Endothelial cell of hepatic sinusoid (primary cell): ENCODE measurements around the gene CDC14A.

Source experiments
- in situ Hi-C: cut with HindIII; loops from 2 replicates; pipeline ENCODE4 v1.10.0; 2017; ENCODE audit warnings: low sequenced_read_pairs

The CDC14A gene

GRCh38 chr1:100479620-100480338 lies 127.5 kb downstream of the CDC14A start:
- in situ Hi-C loops, result no loop called here

GRCh38 chr1:100481303-100481702 lies 129.0 kb downstream of the CDC14A start:
- in situ Hi-C loops, result no loop called here

- in situ Hi-C loops, result no loop called here
Measured at GRCh38 chr1:100482167-100482566, 129.9 kb downstream of the CDC14A start.

GRCh38 chr1:100482748-100483147 lies 130.4 kb downstream of the CDC14A start:
- in situ Hi-C loops, result no loop called here

- in situ Hi-C loops, result no loop called here
Measured at GRCh38 chr1:100483230-100483629, 130.9 kb downstream of the CDC14A start.

DNA sequence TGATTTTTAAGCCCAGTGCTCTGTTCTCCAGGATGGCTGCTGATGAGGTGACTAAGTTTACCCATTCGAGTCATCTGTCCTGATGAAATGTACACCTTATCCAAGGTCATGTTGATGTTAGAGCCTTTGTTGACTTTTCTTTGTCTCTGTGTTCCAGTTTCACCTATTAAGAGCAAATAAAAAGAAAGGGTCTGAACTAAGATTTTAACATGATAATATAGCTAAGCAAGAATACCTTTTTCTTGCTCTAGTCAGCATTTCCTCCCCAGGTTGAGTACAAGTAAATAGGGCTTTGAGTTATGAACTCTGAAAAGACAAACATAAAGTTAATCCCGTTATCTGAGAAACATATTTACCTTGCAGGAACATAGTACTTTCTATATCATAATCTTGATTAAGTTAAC lies 133.6 kb downstream of the CDC14A start:
- in situ Hi-C loops, result no loop called here

- in situ Hi-C loops, result no loop called here
Measured at GRCh38 chr1:100494393-100495084, 142.2 kb downstream of the CDC14A start.

DNA sequence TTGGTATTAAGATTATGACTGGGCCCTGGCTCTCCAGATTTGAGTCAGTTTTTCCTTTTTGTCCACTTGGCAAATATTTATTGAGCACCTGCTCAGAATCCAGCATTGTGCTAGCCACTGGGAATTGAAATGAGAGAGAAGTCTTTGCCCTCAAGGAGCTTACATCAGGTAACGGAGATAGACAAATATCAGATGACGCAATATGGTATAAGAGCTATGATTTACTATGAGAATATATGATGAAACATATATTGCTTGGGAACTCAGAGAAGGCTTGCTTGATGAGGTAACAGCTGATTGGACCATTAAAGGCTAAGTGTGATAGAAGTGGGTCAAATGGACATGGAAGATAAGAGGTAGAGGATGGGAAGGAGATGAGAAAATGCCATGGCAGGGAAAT lies 144.6 kb downstream of the CDC14A start:
- in situ Hi-C loops, result no loop called here

GRCh38 chr1:100497796-100498195 lies 145.5 kb downstream of the CDC14A start:
- in situ Hi-C loops, result no loop called here

DNA sequence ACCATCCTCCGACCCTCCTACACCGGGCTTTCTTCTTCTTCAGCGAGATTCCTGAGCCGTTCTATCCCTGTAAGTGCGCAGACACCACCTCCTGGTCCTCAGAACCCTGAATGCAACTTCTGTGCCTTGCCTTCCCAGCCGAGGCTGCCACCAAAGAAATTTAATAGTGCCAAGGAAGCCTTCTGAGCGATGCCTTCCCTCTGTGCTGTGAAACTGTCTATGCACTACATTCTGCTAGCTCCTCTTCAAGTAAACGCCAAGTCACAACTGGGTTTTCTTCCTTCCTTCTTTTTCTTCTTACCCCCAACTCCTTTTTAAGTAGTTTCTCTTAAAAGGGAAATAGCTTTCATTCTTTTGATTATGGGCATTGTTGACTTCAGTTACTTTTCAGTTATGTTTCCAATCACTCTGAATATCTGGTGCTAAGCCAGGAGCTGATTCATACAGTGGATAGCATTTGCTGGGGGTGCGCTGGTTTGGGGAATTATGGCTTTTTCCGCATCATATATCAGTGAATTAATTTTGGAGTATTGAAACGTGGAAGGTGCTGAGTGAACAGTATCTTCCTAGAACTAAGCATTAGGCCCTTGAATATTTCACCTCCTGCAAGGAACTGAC lies 147.0 kb downstream of the CDC14A start:
- in situ Hi-C loops, result no loop called here

DNA sequence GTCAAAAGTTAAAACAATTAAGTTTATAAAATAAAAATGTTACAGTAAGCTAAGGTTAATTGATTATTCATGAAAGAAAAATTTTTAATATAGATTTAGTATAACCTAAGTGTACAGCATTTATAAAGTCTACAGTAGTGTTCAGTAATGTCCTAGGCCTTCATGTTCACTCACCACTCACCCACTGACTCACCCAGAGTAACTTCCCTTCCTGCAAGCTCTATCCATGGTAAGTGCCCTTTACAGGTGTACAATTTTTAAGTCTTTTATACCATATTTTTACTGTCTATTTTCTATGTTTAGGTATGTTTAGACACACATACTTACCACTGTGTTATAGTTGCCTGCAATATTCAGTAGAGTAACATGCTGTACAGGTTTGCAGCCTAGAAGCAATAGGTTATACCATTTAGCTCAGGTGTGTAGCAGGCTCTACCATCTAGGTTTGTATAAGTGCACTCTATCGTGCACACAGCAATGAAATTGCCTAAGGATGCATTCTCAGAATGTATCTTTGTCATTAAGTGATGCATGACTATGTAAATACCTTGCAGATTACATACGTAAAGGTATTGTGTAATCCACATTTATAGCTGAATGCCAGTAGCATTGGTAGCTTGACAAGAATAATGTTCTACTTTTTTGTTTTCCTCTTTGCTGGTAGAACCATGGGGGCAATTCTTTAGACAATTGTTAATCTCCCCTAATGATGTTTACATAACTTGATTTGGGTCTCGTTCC lies 149.9 kb downstream of the CDC14A start:
- in situ Hi-C loops, result no loop called here

GRCh38 chr1:100506217-100506616 lies 153.9 kb downstream of the CDC14A start:
- in situ Hi-C loops, result no loop called here

GRCh38 chr1:100510451-100510850 lies 158.1 kb downstream of the CDC14A start:
- in situ Hi-C loops, result no loop called here

DNA sequence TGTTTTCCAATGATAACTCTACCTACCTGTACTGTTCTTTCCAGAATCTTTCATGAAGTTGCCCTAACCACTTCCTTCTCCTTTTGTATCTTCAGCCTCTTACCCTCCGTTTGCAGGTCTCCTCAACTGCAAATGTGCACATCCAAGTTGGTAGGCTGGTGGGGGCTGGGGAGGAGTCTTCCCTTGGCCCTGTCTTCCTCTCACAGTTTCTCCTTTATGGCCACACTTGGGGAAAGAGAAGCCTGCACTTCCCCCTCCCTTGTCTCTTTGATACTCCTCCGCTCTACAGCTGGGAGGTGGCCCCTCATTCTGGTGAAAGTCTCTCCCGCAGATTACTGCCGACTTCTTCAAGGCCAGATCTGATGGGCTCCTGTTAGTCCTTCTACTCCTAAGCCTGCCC lies 158.8 kb downstream of the CDC14A start:
- in situ Hi-C loops, result no loop called here

DNA sequence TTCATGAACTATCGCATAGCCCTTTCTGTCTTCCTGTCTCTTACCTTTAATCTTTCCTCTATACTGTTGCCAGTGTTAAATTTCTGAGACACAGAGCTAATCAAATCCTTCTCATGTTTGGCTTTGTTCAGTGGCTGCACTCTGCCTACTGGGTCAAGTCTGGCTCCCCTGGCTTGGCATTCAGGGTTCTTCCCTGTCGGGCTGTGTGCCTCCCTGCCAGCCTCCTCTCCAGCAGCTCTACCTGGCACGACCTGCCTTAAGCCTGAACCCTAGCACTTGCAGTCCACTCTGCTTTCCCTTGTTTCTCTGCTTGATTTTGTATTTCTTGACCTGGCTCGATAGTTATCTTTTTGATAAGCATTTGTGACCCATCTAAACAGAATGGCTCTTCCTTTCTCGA lies 159.5 kb downstream of the CDC14A start:
- in situ Hi-C loops, result no loop called here

DNA sequence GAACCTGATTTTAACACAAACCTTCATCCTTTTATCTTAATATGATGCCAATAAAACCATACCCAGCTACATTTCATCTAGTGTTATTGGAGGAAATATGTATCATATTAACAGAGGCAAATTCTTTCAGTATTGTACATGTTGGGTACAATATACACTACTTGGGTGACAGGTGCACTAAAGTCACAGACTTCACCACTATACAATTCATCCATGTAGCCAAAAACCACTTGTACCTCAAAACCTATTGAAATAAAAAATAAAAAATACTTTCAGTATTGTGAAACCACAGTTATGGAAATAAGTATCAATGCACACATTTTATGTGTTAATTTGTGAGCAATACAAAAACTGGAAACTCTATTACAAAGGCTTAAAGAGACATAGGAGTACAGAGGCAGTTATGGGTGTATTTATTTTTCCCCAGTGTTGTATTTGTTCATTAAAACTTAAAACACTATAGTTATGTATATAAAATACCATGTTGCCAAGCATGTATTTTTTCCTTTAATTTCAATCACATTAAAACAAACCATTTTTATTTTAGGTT lies 160.6 kb downstream of the CDC14A start:
- in situ Hi-C loops, result no loop called here

DNA sequence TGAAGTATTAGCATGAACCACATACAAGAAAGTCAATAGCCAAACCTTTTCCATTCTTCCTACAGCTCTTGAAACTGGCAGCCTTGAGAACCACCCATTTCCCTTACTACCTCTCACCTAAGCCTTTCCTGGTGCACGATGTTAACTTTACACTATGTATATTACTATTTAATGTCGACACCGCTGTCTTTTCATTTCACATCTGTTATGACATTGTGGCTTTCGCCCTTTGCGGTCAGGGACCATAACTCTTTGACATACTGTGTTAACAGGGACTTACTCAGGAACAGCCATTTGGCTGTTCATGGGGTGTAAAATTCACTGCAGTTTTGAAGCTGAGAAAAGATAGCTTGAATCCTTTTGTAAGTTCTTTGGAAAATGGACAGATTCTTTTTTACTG lies 164.6 kb downstream of the CDC14A start:
- in situ Hi-C loops, result no loop called here

GRCh38 chr1:100517515-100517914 lies 165.2 kb downstream of the CDC14A start:
- in situ Hi-C loops, result no loop called here

DNA sequence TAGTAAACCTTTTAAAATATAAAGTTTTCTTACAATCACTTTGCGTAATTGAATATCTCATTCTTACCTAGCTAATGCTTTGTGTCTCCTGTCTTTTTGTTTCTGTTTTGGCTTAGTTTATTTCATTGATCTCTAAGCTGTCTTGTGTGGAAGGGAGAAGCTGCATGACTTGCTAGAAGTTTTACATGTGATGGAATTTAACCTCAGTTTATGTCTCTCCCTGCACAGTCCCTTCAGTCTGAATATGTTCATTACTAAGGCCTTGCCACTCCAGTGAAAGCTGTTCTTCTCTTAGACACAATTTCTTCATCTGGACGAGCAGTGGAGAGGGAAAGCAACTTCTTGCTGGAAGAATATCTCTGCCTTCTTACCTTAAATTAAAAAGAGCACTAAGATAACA lies 165.7 kb downstream of the CDC14A start:
- in situ Hi-C loops, result no loop called here

DNA sequence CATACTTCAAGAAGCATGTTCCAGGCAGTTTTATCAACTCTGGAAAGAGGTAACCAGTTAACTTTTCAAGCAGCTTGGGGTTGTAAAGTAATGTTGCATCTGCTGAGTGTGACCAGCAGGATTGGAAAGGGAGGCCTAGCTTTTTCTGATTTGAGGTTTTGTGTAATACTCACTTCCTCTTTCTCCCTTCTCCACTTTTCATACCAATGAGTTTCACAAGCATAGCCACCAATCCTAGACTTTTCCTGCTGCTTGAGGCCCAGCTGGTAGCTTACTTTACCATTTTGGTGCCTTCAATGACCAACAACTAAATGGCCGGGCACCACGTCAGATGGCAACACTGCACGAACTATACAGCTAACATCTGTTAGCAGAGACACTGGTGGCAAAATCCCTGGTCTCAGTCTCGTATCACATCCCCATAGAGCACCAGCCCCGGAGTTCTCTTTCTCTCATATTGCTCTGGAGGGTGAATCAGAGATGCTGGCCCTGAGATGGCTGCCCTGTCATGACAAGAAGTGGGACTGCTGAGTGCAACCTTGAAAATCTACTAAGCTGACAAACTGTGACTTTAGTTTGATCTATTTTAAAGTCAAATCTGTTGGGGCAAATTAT lies 170.8 kb downstream of the CDC14A start:
- in situ Hi-C loops, result no loop called here

DNA sequence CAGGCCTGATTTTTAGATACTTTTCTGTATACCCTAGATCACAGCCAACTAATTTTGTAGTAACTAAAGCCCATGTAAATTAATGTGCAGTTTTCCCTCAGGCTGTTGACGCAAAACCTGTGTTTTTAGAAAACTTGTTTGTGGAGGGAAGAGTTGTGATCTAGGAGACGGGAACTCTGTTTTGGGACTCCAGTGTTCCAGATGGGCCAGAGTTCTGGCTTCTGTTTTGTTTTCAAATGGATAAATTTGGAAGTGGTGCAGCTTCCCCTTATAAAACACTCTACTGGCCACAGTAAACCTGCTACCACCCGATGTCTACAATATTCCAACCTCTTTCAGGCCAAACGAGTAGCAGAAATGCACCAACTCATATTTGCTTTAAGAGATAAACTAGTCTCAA lies 172.0 kb downstream of the CDC14A start:
- in situ Hi-C loops, result no loop called here
